Measurements from ENCODE around the gene NUDT1. TPM values are rescaled to one million over a fixed set of nuclear protein-coding genes. Genes with fewer than 3 reads are reported as not detected.

Gene NUDT1
- 42.2 and 50.2 TPM in 2 replicates for total RNA-seq (2014; rRNA removed; shearing (Covaris generic))
- 65.6 and 108 TPM in 2 replicates for polyA plus RNA-seq (2014; cell fraction: nucleus; rRNA removed)

- peak; percentile 71 for DNase-seq (ENCODE audit: extremely low read depth, low read depth)
Observed at GRCh38 chr7:2241580-2242540, at the start of gene NUDT1, which contains the start of gene MRM2. NUDT1 (plus strand) TSS chr7:2242226; CDS start chr7:2244575, 2,349 bp downstream. MRM2 (minus strand) TSS chr7:2242205; CDS start chr7:2242169, 36 bp downstream.

GRCh38 chr7:2192831-2193534 is 49.0 kb upstream of the NUDT1 start:
- no peak for DNase-seq (ENCODE audit: extremely low read depth, low read depth)

- no peak for DNase-seq (ENCODE audit: extremely low read depth, low read depth)
Observed at GRCh38 chr7:2193575-2194305, 48.3 kb upstream of the NUDT1 start.

- DNase-seq (ENCODE audit: extremely low read depth, low read depth), result no peak
Observed at GRCh38 chr7:2195400-2196246, 46.4 kb upstream of the NUDT1 start.

- no peak for DNase-seq (ENCODE audit: extremely low read depth, low read depth)
Observed at GRCh38 chr7:2196381-2197378, 45.3 kb upstream of the NUDT1 start.

GRCh38 chr7:2197436-2198155 is 44.4 kb upstream of the NUDT1 start:
- no peak for DNase-seq (ENCODE audit: extremely low read depth, low read depth)

- DNase-seq (ENCODE audit: extremely low read depth, low read depth), result no peak
Observed at GRCh38 chr7:2198206-2198605, 43.8 kb upstream of the NUDT1 start.

GRCh38 chr7:2198760-2199159 is 43.3 kb upstream of the NUDT1 start:
- no peak for DNase-seq (ENCODE audit: extremely low read depth, low read depth)

- no peak for DNase-seq (ENCODE audit: extremely low read depth, low read depth)
Observed at GRCh38 chr7:2199528-2199927, 42.5 kb upstream of the NUDT1 start.

- no peak for DNase-seq (ENCODE audit: extremely low read depth, low read depth)
Observed at GRCh38 chr7:2199956-2200583, 42.0 kb upstream of the NUDT1 start.

- DNase-seq (ENCODE audit: extremely low read depth, low read depth), result no peak
Observed at GRCh38 chr7:2200584-2200980, 41.4 kb upstream of the NUDT1 start.

- DNase-seq (ENCODE audit: extremely low read depth, low read depth), result no peak
Observed at GRCh38 chr7:2201128-2201527, 40.9 kb upstream of the NUDT1 start.

- DNase-seq (ENCODE audit: extremely low read depth, low read depth), result no peak
Observed at GRCh38 chr7:2201686-2202360, 40.2 kb upstream of the NUDT1 start.

GRCh38 chr7:2202361-2202761 is 39.7 kb upstream of the NUDT1 start:
- no peak for DNase-seq (ENCODE audit: extremely low read depth, low read depth)

- no peak for DNase-seq (ENCODE audit: extremely low read depth, low read depth)
Observed at GRCh38 chr7:2202901-2203765, 38.9 kb upstream of the NUDT1 start.

- no peak for DNase-seq (ENCODE audit: extremely low read depth, low read depth)
Observed at GRCh38 chr7:2203766-2204300, 38.2 kb upstream of the NUDT1 start.

Data from NCI-H460 (cell line).